SKM-1 treated with dmso at 0.1 percent for 144 hours (cell line): ENCODE data around the gene PMM1.
A peak's percentile ranks its signal among the peaks of the same experiment; 100 is the strongest.
"Not testable (repeated sequence)": the region's sequence is repeated elsewhere in the genome, so short reads cannot be mapped to it uniquely, and the experiment has no call there.

Experiments used
- DNase-seq: peaks from one replicate; lab custom pipeline; 2025; ENCODE audit not compliant: unreplicated experiment; lab: John Stamatoyannopoulos, UW

The PMM1 gene

GRCh38 chr22:41564563-41564962, 25.1 kb downstream of the PMM1 start:
- DNase-seq: no peak

DNA sequence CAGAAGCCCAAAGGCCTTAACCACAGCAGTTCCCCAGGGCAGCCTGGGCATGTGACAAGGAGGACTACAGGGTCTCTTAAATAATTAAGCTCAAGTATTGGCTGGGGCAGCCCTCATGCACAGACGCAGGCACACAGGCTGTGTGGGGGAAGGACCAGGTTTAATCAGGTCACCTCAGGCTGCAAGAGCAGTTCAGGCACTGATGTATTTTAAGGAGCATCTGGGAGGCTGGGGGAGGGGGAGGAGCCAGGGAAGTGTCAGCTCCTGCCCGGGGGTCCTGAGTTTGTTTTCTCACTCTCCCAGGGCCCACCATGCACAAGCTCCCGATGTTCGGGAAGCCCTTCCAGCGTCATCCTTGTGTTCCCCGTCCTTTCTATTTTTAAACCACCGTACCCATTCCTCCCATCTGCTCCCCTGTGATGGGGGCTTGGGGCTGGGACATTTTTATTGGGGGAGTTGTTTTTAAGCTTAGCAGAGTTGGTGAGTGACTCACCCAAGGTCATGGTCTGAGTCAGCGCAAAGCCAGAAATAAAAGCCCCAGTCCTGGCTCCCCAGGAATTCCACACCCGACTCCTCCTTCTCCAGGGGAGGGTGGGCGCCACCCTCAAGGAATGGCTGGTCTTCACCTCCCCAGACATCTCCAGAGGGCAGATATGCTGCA, 26.5 kb downstream of the PMM1 start:
- no peak for DNase-seq

DNA sequence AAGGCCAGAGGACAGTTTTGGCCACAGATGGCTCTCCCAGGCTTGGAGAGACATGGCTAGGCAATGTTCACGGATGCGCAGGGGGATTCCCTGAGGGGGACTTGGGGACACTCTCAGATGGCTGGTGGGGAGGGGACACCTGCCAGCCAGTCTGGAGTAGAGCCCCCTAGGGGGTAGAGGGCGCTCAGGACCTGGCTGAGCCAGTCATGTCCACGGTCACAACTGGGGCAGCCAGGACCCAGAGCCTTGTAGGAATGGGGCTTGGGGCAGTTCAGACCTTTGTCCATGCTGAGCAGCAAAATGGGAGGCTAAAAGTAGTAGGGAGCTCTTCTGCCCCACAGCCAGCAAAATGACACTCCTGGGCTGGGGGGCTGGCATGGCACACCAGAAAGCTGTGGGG, 27.2 kb downstream of the PMM1 start:
- no peak for DNase-seq

GRCh38 chr22:41561788-41562187, 27.9 kb downstream of the PMM1 start:
- DNase-seq: no peak

DNA sequence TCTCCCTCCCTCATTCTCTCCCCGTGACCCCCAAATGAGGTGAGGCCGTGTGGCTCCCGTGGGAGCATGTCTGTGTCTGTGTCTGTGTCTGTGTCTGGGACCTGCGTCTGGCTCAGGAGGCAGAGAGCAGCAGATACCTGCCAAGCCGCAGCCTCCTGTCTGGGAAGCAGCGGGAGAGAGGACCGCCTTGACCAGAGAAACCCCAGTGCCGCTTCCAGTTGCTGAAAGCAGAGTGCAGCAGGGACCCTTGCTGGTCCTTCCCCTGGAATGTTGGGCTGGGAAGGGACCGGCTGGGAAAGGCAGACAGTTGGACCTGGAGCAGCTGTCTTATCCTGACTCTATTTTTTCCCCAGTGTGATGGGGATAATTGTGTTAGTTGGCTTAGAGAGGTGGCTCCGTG, 28.3 kb downstream of the PMM1 start:
- DNase-seq: no peak

- no peak for DNase-seq
Measured at GRCh38 chr22:41560095-41560471, 29.6 kb downstream of the PMM1 start.

GRCh38 chr22:41558241-41558630, 31.4 kb downstream of the PMM1 start:
- not testable (repeated sequence) for DNase-seq

- DNase-seq: no peak
Measured at GRCh38 chr22:41557401-41558240, 32.0 kb downstream of the PMM1 start.

DNA sequence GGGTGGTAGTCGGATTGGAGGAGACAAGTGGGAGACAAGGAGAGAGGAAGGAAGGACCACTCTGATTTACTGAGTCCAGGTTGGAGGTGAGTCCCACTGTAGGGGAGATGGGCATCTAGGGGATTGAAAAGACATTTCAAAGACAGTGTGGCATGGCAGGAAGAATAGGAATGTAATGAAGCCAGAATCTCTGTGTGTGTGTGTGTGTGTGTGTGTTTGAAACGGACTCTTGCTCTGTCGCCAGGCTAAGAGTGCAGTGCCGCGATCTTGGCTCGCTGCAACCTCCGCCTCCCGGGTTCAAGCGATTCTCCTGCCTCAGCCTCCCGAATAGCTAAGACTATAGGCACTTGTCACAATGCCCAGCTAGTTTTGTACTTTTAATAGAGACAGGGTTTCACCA, 33.1 kb downstream of the PMM1 start:
- DNase-seq: no peak

GRCh38 chr22:41555325-41555982, 34.2 kb downstream of the PMM1 start:
- DNase-seq: no peak

- no peak for DNase-seq
Measured at GRCh38 chr22:41551877-41552582, 37.6 kb downstream of the PMM1 start.

DNA sequence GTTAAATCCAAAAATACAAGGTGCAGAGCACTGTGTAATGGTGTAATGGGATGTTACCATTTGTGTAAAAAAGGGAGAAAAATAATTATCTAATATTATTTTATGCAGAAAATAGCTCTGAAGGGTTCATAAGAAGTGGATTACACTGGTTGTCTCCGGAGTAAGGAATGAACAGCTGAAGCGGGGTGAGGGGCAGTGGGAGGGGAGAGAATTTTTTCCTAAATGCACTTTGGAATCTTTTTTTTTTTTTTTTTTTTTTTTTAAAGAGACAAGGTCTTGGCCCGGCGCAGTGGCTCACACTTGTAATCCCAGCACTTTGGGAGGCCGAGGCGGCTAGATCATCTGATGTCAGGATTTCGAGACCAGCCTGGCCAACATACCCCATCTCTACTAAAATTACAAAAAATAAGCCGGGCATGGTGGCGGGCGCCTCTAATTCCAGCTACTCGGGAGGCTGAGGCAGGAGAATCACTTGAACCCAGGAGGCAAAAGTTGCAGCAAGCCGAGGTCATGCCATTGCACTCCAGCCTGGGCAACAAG, 38.6 kb downstream of the PMM1 start:
- no peak for DNase-seq

DNA sequence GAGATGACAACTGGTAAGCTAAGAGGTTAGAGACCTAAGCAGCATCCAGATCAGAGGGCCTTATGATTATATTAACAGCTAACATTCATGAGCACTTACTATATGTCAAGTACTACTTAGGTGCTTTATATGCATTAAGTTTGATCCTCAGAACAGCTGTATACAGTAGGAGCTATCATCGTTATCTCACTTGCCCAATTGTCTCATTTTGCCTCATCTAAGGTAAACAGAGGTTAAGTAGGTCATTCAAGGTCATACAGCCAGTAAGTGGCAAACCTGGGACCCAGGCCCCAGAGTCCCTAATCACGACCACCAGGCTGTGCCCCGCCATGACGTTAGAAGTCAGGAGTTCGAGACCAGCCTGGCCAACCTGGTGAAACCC, 40.8 kb downstream of the PMM1 start:
- DNase-seq: no peak

- no peak for DNase-seq
Measured at GRCh38 chr22:41544671-41545476, 44.8 kb downstream of the PMM1 start.

- DNase-seq: peak; percentile 95
Measured at GRCh38 chr22:41543854-41544670, 45.6 kb downstream of the PMM1 start, which contains the start of gene POLR3H. Gene POLR3H, minus strand, starts transcription at chr22:41544470. Its CDS starts 369 bp downstream, at chr22:41544101.

DNA sequence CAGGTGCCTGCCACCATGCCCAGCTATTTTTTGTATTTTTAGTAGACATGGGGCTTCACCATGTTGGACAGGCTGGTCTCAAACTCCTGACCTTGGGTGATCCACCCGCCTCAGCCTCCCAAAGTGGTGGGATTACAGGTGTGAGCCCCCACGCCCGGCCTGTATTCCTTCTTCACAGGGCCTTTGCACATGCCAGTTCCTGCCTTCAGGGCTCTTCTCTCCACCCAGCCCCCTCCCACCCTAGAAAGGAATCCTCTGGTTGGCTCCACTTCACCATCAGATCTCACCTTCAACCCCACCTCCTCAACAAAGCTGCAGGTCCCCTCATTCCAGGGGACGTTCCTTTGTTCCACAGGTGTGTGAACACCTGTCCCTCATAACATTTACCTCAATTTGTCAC, 47.4 kb downstream of the PMM1 start:
- DNase-seq: no peak

DNA sequence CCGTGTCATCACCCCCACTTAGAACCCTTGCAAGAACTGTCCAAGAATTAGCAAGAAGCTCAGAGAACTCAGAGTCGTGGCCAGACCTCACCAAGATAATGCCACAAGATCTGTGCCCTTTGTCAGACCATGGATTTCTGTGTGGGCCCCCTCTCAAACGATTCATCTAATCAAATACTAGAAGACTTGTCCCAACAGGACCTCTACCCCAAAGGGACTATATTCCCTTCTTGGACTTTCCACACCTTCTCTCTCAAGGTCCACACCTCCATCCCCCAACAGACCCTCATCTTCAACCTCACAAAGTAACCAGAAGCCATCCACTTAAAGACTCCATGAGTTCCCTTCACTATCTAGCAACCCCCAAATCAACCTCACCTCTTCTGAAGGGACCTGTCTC, 48.2 kb downstream of the PMM1 start:
- DNase-seq: no peak

- no peak for DNase-seq
Measured at GRCh38 chr22:41540365-41540764, 49.3 kb downstream of the PMM1 start.

- no peak for DNase-seq
Measured at GRCh38 chr22:41540006-41540315, 49.7 kb downstream of the PMM1 start.
